Measurements from ENCODE around the gene KANSL1L.

KANSL1L gene

DNA sequence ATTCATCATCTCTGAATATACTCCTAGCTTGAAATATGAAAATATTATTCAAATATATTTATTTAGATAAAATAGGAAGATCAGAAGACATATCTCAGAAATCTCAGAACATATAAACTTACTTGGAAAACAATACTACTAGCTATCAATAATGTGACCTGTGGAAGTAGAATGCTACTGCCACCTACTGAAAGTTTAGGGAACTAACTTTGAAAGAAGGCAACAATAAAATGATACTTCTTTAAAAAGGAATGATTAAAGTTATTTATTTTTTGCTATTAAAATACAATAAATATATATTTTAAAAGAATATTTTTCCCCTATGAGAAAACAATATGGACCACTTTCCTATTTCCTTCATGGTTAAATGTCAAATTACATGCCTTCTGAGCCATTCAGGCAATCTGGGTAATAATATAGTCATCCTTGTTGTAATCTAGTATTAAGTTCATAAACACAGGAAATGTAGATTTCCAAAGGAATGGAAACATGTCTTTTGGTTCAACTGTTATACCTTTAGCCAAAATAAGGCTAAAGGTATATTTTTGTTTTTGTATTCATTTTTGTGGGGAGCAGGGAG is 28.1 kb upstream of the KANSL1L start:
- no peak overlapping the region for H4K91ac ChIP-seq (ENCODE audit: low read depth, low read length, poor library complexity)
- H3K4me2 ChIP-seq (ENCODE audit: insufficient read depth, low read length, poor library complexity, severe bottlenecking), result no peak overlapping the region
- H3K27ac ChIP-seq (replicated peaks; ENCODE audit: low read length), result no peak overlapping the region
- no peak overlapping the region for H3K4me3 ChIP-seq (ENCODE audit: low read length in 2 of 2)
- H3K23ac ChIP-seq (ENCODE audit: low read depth, low read length, poor library complexity), result no peak overlapping the region
- H3K14ac ChIP-seq (ENCODE audit: low read length), result no peak overlapping the region
- no peak overlapping the region for H3K18ac ChIP-seq (ENCODE audit: low read length)
- H4K8ac ChIP-seq (ENCODE audit: low read depth, low read length), result no peak overlapping the region
- no peak overlapping the region for H2BK15ac ChIP-seq (ENCODE audit: low read length)
- H3K4ac ChIP-seq (ENCODE audit: low read length), result no peak overlapping the region
- no peak overlapping the region for H2AFZ ChIP-seq (ENCODE audit: low read length)
- peak; percentile 9 for DNase-seq (ENCODE audit: low spot score)
- H2BK120ac ChIP-seq (ENCODE audit: low read depth, low read length), result no peak overlapping the region
- H2BK12ac ChIP-seq (ENCODE audit: low read length), result no peak overlapping the region
- no peak overlapping the region for H3K9ac ChIP-seq (ENCODE audit: low read depth, low read length, poor library complexity)
- H3K4me1 ChIP-seq (ENCODE audit: control insufficient read depth in 2 of 2, insufficient read depth in 1 of 2, low read depth in 1 of 2, low read length in 2 of 2), result peaks cover 0 to 4% of the 10 kb centered on the region in 2 donors
- H3K27me3 ChIP-seq (ENCODE audit: control insufficient read depth in 3 of 3, insufficient read depth in 3 of 3, low read depth in 1 of 3, low read length in 3 of 3), result no peaks in the 10 kb centered on the region
- H2AK5ac ChIP-seq (ENCODE audit: low read depth, low read length), result no peak overlapping the region
- no peaks in the 10 kb centered on the region for H3K9me3 ChIP-seq (replicated peaks in 1 of 2; ENCODE audit: control insufficient read depth in 2 of 2, insufficient read depth in 1 of 2, low read depth in 1 of 2, low read length in 2 of 2)
- no peaks in the 10 kb centered on the region for H3K36me3 ChIP-seq (replicated peaks in 1 of 2; ENCODE audit: control insufficient read depth in 2 of 2, insufficient read depth in 2 of 2, low read length in 2 of 2)
- no peak overlapping the region for H2BK5ac ChIP-seq (ENCODE audit: low read length)
- no peaks in the 10 kb centered on the region for H3K79me1 ChIP-seq (ENCODE audit: low read depth, low read length)

DNA sequence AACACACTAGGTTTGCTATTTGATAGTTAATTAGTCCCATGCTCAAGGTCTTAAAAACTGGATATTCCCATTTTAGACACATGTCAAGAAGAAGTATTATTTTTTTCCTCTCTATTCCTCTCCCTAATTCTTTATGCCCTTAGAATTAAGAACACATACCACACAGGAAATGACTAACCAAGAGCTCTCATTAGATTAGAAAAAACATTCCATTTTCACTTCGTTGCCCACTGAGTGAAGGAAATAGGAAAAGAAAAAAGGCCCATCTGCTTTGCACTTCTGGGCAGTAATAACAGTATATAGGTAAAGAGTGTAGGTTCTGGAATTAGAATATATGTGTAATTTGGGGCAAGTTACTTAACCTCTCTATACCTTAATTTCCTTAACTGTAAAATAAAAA is 27.1 kb upstream of the KANSL1L start:
- Histone ChIP-seq H3K9ac (ENCODE audit: low read depth, low read length, poor library complexity) (no peak overlapping the region), H3K18ac (ENCODE audit: low read length) (no peak overlapping the region), H3K36me3 (replicated peaks in 1 of 2; ENCODE audit: control insufficient read depth in 2 of 2, insufficient read depth in 2 of 2, low read length in 2 of 2) (no peaks in the 10 kb centered on the region), H2AFZ (ENCODE audit: low read length) (no peak overlapping the region), H2AK5ac (ENCODE audit: low read depth, low read length) (no peak overlapping the region), H3K4me2 (ENCODE audit: insufficient read depth, low read length, poor library complexity, severe bottlenecking) (no peak overlapping the region), H3K79me1 (ENCODE audit: low read depth, low read length) (no peaks in the 10 kb centered on the region), H2BK5ac (ENCODE audit: low read length) (no peak overlapping the region), H4K91ac (ENCODE audit: low read depth, low read length, poor library complexity) (no peak overlapping the region), H3K27ac (replicated peaks; ENCODE audit: low read length) (no peak overlapping the region), H4K8ac (ENCODE audit: low read depth, low read length) (no peak overlapping the region), H3K4me1 (ENCODE audit: control insufficient read depth in 2 of 2, insufficient read depth in 1 of 2, low read depth in 1 of 2, low read length in 2 of 2) (no peaks in the 10 kb centered on the region), H3K4ac (ENCODE audit: low read length) (no peak overlapping the region), H2BK15ac (ENCODE audit: low read length) (no peak overlapping the region), H3K23ac (ENCODE audit: low read depth, low read length, poor library complexity) (no peak overlapping the region), H3K4me3 (ENCODE audit: low read length in 2 of 2) (no peak overlapping the region), H3K14ac (ENCODE audit: low read length) (no peak overlapping the region), H3K27me3 (ENCODE audit: control insufficient read depth in 3 of 3, insufficient read depth in 3 of 3, low read depth in 1 of 3, low read length in 3 of 3) (no peaks in the 10 kb centered on the region), H2BK12ac (ENCODE audit: low read length) (no peak overlapping the region), H3K9me3 (replicated peaks in 1 of 2; ENCODE audit: control insufficient read depth in 2 of 2, insufficient read depth in 1 of 2, low read depth in 1 of 2, low read length in 2 of 2) (no peaks in the 10 kb centered on the region), H2BK120ac (ENCODE audit: low read depth, low read length) (no peak overlapping the region)
- no peak for DNase-seq (ENCODE audit: low spot score)
- WGBS, 2 donors (ENCODE audit: extremely low coverage in 2 of 2, insufficient read length in 2 of 2, insufficient replicate concordance in 1 of 2), result no CpG with 5 or more reads among the region's 1 CpG

DNA sequence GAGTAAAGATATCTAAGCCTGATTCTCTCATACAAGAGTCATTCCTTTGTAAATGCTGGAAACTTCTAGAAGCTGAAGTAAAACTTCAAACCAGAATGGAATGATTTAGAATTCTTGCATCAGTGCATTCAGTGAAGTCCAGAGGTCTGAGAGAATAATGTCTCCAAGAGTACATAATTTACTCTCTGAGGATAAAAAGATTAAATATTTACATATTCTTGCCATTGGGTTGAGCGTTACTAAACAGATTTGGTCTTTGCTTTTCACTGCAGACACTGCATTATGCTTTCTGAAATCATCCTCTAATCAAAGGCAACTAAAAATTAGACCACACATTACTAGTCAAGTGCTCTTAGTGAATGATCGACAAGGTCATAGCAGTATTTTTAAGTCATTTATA is 26.5 kb upstream of the KANSL1L start:
- no peak overlapping the region for H4K91ac ChIP-seq (ENCODE audit: low read depth, low read length, poor library complexity)
- no peak overlapping the region for H3K4me3 ChIP-seq (ENCODE audit: low read length in 2 of 2)
- no peak overlapping the region for H2BK5ac ChIP-seq (ENCODE audit: low read length)
- no peak overlapping the region for H2AFZ ChIP-seq (ENCODE audit: low read length)
- H3K27ac ChIP-seq (replicated peaks; ENCODE audit: low read length), result no peak overlapping the region
- no peaks in the 10 kb centered on the region for H3K36me3 ChIP-seq (replicated peaks in 1 of 2; ENCODE audit: control insufficient read depth in 2 of 2, insufficient read depth in 2 of 2, low read length in 2 of 2)
- H3K79me1 ChIP-seq (ENCODE audit: low read depth, low read length), result no peaks in the 10 kb centered on the region
- H3K23ac ChIP-seq (ENCODE audit: low read depth, low read length, poor library complexity), result no peak overlapping the region
- no peak overlapping the region for H3K18ac ChIP-seq (ENCODE audit: low read length)
- no peak overlapping the region for H2BK15ac ChIP-seq (ENCODE audit: low read length)
- no peak overlapping the region for H3K14ac ChIP-seq (ENCODE audit: low read length)
- H3K9me3 ChIP-seq (replicated peaks in 1 of 2; ENCODE audit: control insufficient read depth in 2 of 2, insufficient read depth in 1 of 2, low read depth in 1 of 2, low read length in 2 of 2), result no peaks in the 10 kb centered on the region
- H3K4me1 ChIP-seq (ENCODE audit: control insufficient read depth in 2 of 2, insufficient read depth in 1 of 2, low read depth in 1 of 2, low read length in 2 of 2), result no peaks in the 10 kb centered on the region
- H3K4ac ChIP-seq (ENCODE audit: low read length), result no peak overlapping the region
- H3K27me3 ChIP-seq (ENCODE audit: control insufficient read depth in 3 of 3, insufficient read depth in 3 of 3, low read depth in 1 of 3, low read length in 3 of 3), result no peaks in the 10 kb centered on the region
- no CpG with 5 or more reads among the region's 2 CpGs for WGBS, 2 donors (ENCODE audit: extremely low coverage in 2 of 2, insufficient read length in 2 of 2, insufficient replicate concordance in 1 of 2)
- H3K4me2 ChIP-seq (ENCODE audit: insufficient read depth, low read length, poor library complexity, severe bottlenecking), result no peak overlapping the region
- no peak overlapping the region for H2BK12ac ChIP-seq (ENCODE audit: low read length)
- DNase-seq (ENCODE audit: low spot score), result no peak
- no peak overlapping the region for H3K9ac ChIP-seq (ENCODE audit: low read depth, low read length, poor library complexity)
- no peak overlapping the region for H2AK5ac ChIP-seq (ENCODE audit: low read depth, low read length)
- no peak overlapping the region for H2BK120ac ChIP-seq (ENCODE audit: low read depth, low read length)
- H4K8ac ChIP-seq (ENCODE audit: low read depth, low read length), result no peak overlapping the region

DNA sequence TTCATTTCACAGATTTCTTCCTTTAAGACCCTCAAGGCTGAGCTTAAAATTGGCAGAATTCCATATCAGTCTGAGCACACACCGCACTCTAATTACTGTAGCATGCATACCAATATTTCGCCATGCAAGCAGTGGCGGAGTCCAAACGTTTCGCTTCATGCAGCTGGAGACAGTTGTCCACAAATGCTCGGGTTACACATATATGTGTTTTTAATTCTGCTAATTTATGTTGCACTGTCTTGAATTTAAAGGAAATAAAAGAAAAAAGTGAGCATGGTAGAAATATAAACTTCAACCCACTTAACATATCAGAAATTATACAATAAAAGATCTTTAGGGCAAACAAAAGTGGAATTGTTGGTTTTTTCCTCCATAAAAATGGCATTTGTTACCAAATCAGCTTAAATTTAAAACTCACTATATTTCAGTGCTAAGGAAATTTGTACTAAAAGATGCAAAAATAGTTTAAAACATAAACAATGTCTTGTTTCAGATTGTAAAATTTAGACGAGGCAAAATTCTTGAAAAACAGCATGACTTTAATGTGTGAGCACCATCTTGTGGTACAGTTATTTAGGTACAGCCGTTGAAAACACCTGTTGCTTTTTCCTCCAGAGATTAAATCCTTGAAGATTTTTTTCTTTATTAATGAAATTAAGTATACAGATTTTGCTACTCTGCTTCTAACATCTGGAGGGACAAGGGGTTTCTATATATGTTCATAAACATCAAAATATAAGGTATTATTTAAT is 24.1 kb upstream of the KANSL1L start:
- DNase-seq (ENCODE audit: low spot score), result no peak
- no peaks in the 10 kb centered on the region for H3K79me1 ChIP-seq (ENCODE audit: low read depth, low read length)

More for the DNA sequence above, 24.1 kb upstream of the KANSL1L start:
- Histone ChIP-seq H3K4me1 (ENCODE audit: control insufficient read depth in 2 of 2, insufficient read depth in 1 of 2, low read depth in 1 of 2, low read length in 2 of 2) (no peaks in the 10 kb centered on the region), H3K18ac (ENCODE audit: low read length) (no peak overlapping the region), H2BK120ac (ENCODE audit: low read depth, low read length) (no peak overlapping the region), H3K27me3 (ENCODE audit: control insufficient read depth in 3 of 3, insufficient read depth in 3 of 3, low read depth in 1 of 3, low read length in 3 of 3) (no peaks in the 10 kb centered on the region), H2BK5ac (ENCODE audit: low read length) (no peak overlapping the region), H3K27ac (replicated peaks; ENCODE audit: low read length) (no peak overlapping the region), H3K4me3 (ENCODE audit: low read length in 2 of 2) (no peak overlapping the region), H2AFZ (ENCODE audit: low read length) (peak overlapping the region; percentile 64), H2BK15ac (ENCODE audit: low read length) (no peak overlapping the region), H2AK5ac (ENCODE audit: low read depth, low read length) (no peak overlapping the region), H3K4me2 (ENCODE audit: insufficient read depth, low read length, poor library complexity, severe bottlenecking) (no peak overlapping the region), H3K9ac (ENCODE audit: low read depth, low read length, poor library complexity) (no peak overlapping the region), H4K8ac (ENCODE audit: low read depth, low read length) (no peak overlapping the region), H3K14ac (ENCODE audit: low read length) (no peak overlapping the region), H3K23ac (ENCODE audit: low read depth, low read length, poor library complexity) (no peak overlapping the region), H3K4ac (ENCODE audit: low read length) (no peak overlapping the region), H4K91ac (ENCODE audit: low read depth, low read length, poor library complexity) (no peak overlapping the region), H3K36me3 (replicated peaks in 1 of 2; ENCODE audit: control insufficient read depth in 2 of 2, insufficient read depth in 2 of 2, low read length in 2 of 2) (no peaks in the 10 kb centered on the region), H2BK12ac (ENCODE audit: low read length) (no peak overlapping the region), H3K9me3 (replicated peaks in 1 of 2; ENCODE audit: control insufficient read depth in 2 of 2, insufficient read depth in 1 of 2, low read depth in 1 of 2, low read length in 2 of 2) (no peaks in the 10 kb centered on the region)
- WGBS, 2 donors (ENCODE audit: extremely low coverage in 2 of 2, insufficient read length in 2 of 2, insufficient replicate concordance in 1 of 2), result no CpG with 5 or more reads among the region's 8 CpGs
